Body of pancreas (tissue), 4 donors: ENCODE results near the gene RBMS1.

Source experiments
- CTCF ChIP-seq, 7 experiments: fragments of 450-650 bp in 4 of 7; fragments of 200-600 bp in 3 of 7; sonication (generic) in 3 of 7; IDR thresholded peaks; one replicate each; pipeline ENCODE4 v1.5.1; 2016 to 2019; ENCODE audit warnings: antibody characterized with exemption in 7 of 7
- POLR2A ChIP-seq, 3 donors: fragments of 450-650 bp; IDR thresholded peaks; one replicate each; pipeline ENCODE4 v1.6.1; 2016; ENCODE audit warnings: antibody characterized with exemption in 3 of 3, mild to moderate bottlenecking in 2 of 3

GRCh38 chr2:160232905-160233475 lies 260.6 kb downstream of the RBMS1 start:
- TF ChIP-seq POLR2A (IDR thresholded peaks at IDR 0.05) (no peak), CTCF (IDR thresholded peaks at IDR 0.05) (no peak)
